ENCODE data around the gene AGAP4.
"Not testable (repeated sequence)": the region's sequence is repeated elsewhere in the genome, so short reads cannot be mapped to it uniquely, and the experiment has no call there.

DNA sequence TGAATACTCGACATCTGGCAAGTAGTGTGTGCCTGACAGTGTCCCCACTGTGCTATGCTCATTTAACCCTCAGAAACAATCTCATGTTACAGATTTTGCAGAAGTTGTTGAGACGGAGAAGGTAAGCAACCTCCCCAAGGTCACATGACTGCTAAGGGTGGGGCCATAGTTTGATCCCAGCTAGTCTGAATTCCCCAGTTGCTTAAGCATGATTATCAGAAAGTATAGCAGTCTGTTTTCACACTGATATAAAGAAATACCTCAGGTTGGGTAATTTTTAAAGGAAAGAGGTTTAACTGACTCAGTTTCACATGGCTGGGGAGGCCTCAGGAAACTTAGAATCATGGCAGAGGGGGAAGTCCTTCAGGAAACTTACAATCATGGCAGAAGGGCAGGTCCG is 1.2 kb upstream of the AGAP4 start:
- not testable (repeated sequence) for TF ChIP-seq POLR2A (IDR thresholded peaks at IDR 0.05; ENCODE audit: extremely low read depth, insufficient read length)
- TF ChIP-seq, protein P1, sequence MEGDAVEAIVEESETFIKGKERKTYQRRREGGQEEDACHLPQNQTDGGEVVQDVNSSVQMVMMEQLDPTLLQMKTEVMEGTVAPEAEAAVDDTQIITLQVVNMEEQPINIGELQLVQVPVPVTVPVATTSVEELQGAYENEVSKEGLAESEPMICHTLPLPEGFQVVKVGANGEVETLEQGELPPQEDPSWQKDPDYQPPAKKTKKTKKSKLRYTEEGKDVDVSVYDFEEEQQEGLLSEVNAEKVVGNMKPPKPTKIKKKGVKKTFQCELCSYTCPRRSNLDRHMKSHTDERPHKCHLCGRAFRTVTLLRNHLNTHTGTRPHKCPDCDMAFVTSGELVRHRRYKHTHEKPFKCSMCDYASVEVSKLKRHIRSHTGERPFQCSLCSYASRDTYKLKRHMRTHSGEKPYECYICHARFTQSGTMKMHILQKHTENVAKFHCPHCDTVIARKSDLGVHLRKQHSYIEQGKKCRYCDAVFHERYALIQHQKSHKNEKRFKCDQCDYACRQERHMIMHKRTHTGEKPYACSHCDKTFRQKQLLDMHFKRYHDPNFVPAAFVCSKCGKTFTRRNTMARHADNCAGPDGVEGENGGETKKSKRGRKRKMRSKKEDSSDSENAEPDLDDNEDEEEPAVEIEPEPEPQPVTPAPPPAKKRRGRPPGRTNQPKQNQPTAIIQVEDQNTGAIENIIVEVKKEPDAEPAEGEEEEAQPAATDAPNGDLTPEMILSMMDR (IDR thresholded peaks at IDR 0.05; ENCODE audit: low read depth, low read length): not testable (repeated sequence)

All from NB4 (cell line).